HEK293 (cell line): ENCODE results near the gene SPG11.

Source experiments
- CTCF ChIA-PET: fragments of 350-600 bp; formaldehyde crosslinking; extraction: SDS; loops from one replicate; lab custom pipeline; 2021; ENCODE audit warnings: antibody characterized with exemption; lab: Yijun Ruan, JAX
- POLR2A ChIA-PET: fragments of 300-600 bp; formaldehyde crosslinking; extraction: SDS; loops from one replicate; lab custom pipeline; 2020; ENCODE audit warnings: antibody characterized with exemption, inconsistent platforms; lab: Yijun Ruan, JAX
- H3K27ac ChIP-seq: fragments of 200-500 bp; sonication (Bioruptor generic); 2 replicates; pipeline ENCODE4 v1.5.1; 2014; ENCODE audit warnings: low read depth, low read length, control low read depth, inconsistent platforms; ENCODE audit errors: extremely low read depth
- H3K36me3 ChIP-seq, 2 experiments: fragments of 200-500 bp in 1 of 2; sonication (Bioruptor generic) in 1 of 2; 1 replicate in 1 of 2; 2 replicates in 1 of 2; pipeline ENCODE4 v1.5.1; 2014 to 2017; ENCODE audit warnings: inconsistent platforms in 2 of 2, low read length in 2 of 2; ENCODE audit not compliant: control insufficient read depth in 2 of 2, insufficient read depth in 1 of 2
- H3K4me1 ChIP-seq: fragments of 200-500 bp; sonication (Bioruptor generic); 2 replicates; pipeline ENCODE4 v1.5.1; 2014; ENCODE audit warnings: mild to moderate bottlenecking, low read length, inconsistent platforms; ENCODE audit not compliant: control insufficient read depth, insufficient read depth
- H3K4me3 ChIP-seq: 2 replicates; pipeline ENCODE4 v1.5.1; 2011; ENCODE audit warnings: low read depth, mild to moderate bottlenecking, control low read depth, low read length, moderate library complexity
- H3K9me3 ChIP-seq: fragments of 200-500 bp; sonication (Bioruptor generic); 2 replicates; pipeline ENCODE4 v1.5.1; 2014; ENCODE audit warnings: low read depth, low read length, inconsistent platforms; ENCODE audit not compliant: control insufficient read depth, insufficient read depth
- KLF8 ChIP-seq: fragments of 450-650 bp; formaldehyde crosslinking; IDR thresholded peaks from 2 replicates; pipeline ENCODE4 v1.5.1; 2016; ENCODE audit warnings: missing biosample characterization, missing genetic modification characterization
- RBAK ChIP-seq: fragments of 450-650 bp; formaldehyde crosslinking; IDR thresholded peaks from 2 replicates; pipeline ENCODE4 v1.5.1; 2016; ENCODE audit warnings: missing biosample characterization, missing genetic modification characterization
- SALL2 ChIP-seq: fragments of 450-650 bp; formaldehyde crosslinking; IDR thresholded peaks from 2 replicates; pipeline ENCODE4 v1.5.0; 2017; ENCODE audit warnings: missing biosample characterization, mild to moderate bottlenecking, missing genetic modification characterization, borderline replicate concordance
- SP2 ChIP-seq: fragments of 450-650 bp; formaldehyde crosslinking; IDR thresholded peaks from 2 replicates; pipeline ENCODE4 v1.5.1; 2016; ENCODE audit warnings: missing biosample characterization, missing genetic modification characterization
- ZBTB17 ChIP-seq: fragments of 450-650 bp; formaldehyde crosslinking; IDR thresholded peaks from 2 replicates; pipeline ENCODE4 v1.5.1; 2016; ENCODE audit warnings: missing biosample characterization, missing genetic modification characterization
- ZBTB48 ChIP-seq: fragments of 450-650 bp; formaldehyde crosslinking; IDR thresholded peaks from 2 replicates; pipeline ENCODE4 v1.5.1; 2016; ENCODE audit warnings: missing biosample characterization, missing genetic modification characterization
- ZFP37 ChIP-seq: fragments of 450-650 bp; formaldehyde crosslinking; IDR thresholded peaks from 2 replicates; pipeline ENCODE4 v1.5.1; 2016; ENCODE audit warnings: missing biosample characterization, missing genetic modification characterization
- ZFP69B ChIP-seq: fragments of 450-650 bp; formaldehyde crosslinking; IDR thresholded peaks from 2 replicates; pipeline ENCODE4 v1.5.1; 2016; ENCODE audit warnings: missing biosample characterization, missing genetic modification characterization
- ZNF138 ChIP-seq: fragments of 450-650 bp; formaldehyde crosslinking; IDR thresholded peaks from 2 replicates; pipeline ENCODE4 v1.5.1; 2016; ENCODE audit warnings: missing biosample characterization, missing genetic modification characterization, borderline replicate concordance
- ZNF155 ChIP-seq: fragments of 450-650 bp; formaldehyde crosslinking; IDR thresholded peaks from 2 replicates; pipeline ENCODE4 v1.5.1; 2016; ENCODE audit warnings: missing biosample characterization, missing genetic modification characterization
- ZNF174 ChIP-seq: fragments of 450-650 bp; formaldehyde crosslinking; IDR thresholded peaks from 2 replicates; pipeline ENCODE4 v1.5.0; 2017; ENCODE audit warnings: missing biosample characterization, mild to moderate bottlenecking, missing genetic modification characterization
- ZNF221 ChIP-seq: fragments of 450-650 bp; formaldehyde crosslinking; IDR thresholded peaks from 2 replicates; pipeline ENCODE4 v1.5.1; 2017; ENCODE audit warnings: missing biosample characterization, missing genetic modification characterization, borderline replicate concordance
- ZNF274 ChIP-seq, 2 experiments: fragments of 200-500 bp in 1 of 2; fragments of 450-650 bp in 1 of 2; sonication (Bioruptor generic) in 1 of 2; formaldehyde crosslinking in 1 of 2; IDR thresholded peaks; 2 replicates each; pipeline versions ENCODE4 v1.5.1 to v1.6.1; 2014 to 2016; ENCODE audit warnings: borderline replicate concordance in 1 of 2, inconsistent platforms in 1 of 2, low read length in 1 of 2, missing biosample characterization in 1 of 2, missing genetic modification characterization in 1 of 2
- ZNF433 ChIP-seq: fragments of 450-650 bp; formaldehyde crosslinking; IDR thresholded peaks from 2 replicates; pipeline ENCODE4 v1.5.1; 2016; ENCODE audit warnings: missing biosample characterization, missing genetic modification characterization, low read depth
- ZNF558 ChIP-seq: fragments of 450-650 bp; formaldehyde crosslinking; IDR thresholded peaks from 2 replicates; pipeline ENCODE4 v1.5.1; 2016; ENCODE audit warnings: missing biosample characterization, missing genetic modification characterization
- ZNF596 ChIP-seq: fragments of 450-650 bp; IDR thresholded peaks from 2 replicates; pipeline ENCODE4 v1.5.0; 2018; ENCODE audit warnings: missing biosample characterization, mild to moderate bottlenecking, missing genetic modification characterization, moderate library complexity
- ZNF768 ChIP-seq: fragments of 450-650 bp; formaldehyde crosslinking; IDR thresholded peaks from 2 replicates; pipeline ENCODE4 v1.5.1; 2018; ENCODE audit warnings: missing biosample characterization, mild to moderate bottlenecking, missing genetic modification characterization
- ZSCAN16 ChIP-seq: fragments of 450-650 bp; formaldehyde crosslinking; IDR thresholded peaks from 2 replicates; pipeline ENCODE4 v1.5.1; 2016; ENCODE audit warnings: missing biosample characterization, missing genetic modification characterization
- TF ChIP-seq, protein P1 (sequence below): fragments of 450-650 bp; formaldehyde crosslinking; IDR thresholded peaks from 2 replicates; pipeline ENCODE4 v1.5.1; 2016; ENCODE audit warnings: missing biosample characterization, missing genetic modification characterization
- TF ChIP-seq, protein P2 (sequence below): fragments of 450-650 bp; formaldehyde crosslinking; IDR thresholded peaks from 2 replicates; pipeline ENCODE4 v1.5.1; 2016; ENCODE audit warnings: missing biosample characterization, missing genetic modification characterization
- TF ChIP-seq, protein P3 (sequence below): fragments of 450-650 bp; formaldehyde crosslinking; IDR thresholded peaks from 2 replicates; pipeline ENCODE4 v1.5.1; 2016; ENCODE audit warnings: missing biosample characterization, missing genetic modification characterization

Gene SPG11

DNA sequence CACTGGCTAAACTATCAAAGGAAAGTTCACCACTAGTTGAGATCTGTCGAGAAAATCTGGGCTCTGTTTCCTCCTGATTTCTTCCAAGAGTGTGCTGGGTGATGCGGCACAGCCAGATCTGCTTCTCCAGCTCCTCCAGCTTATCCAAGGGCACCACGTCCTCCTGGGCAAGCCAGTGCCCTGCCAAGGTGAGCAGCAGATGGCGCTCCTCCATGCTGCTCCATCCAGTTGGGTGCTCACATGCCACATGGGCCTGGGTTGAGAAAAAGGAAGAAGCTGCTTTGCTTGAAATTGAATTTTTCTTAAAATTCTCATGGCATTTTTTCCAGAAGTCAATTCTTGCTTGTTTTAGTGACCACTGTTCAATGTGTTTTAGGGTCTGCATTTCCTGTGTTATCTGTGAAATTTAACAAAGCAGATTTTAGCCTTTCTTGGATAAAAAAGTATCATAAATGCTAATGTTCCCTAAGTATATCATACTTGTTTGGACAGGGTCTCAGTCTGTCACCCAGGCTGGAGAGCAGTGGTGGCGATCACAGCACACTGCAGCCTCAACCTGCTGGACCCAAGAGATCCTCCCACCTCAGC lies 79.2 kb downstream of the SPG11 start:
- ChIA-PET CTCF (interaction anchor here (0.5 to 1.5 kb wide), 5 partner anchors 8 to 215 kb away, joined by 3 to 6 read pairs (median 3); partner anchors contain the start of gene TRIM69), POLR2A (no interaction called here)
- no peak overlapping the region for H3K27ac ChIP-seq
- peaks cover 27 to 65% of the 10 kb centered on the region in 2 experiments for H3K36me3 ChIP-seq
- no peak for TF ChIP-seq SP2 (tag by site-specific recombination)
- TF ChIP-seq ZBTB17 (tag by site-specific recombination) = no peak
- TF ChIP-seq, protein P1, sequence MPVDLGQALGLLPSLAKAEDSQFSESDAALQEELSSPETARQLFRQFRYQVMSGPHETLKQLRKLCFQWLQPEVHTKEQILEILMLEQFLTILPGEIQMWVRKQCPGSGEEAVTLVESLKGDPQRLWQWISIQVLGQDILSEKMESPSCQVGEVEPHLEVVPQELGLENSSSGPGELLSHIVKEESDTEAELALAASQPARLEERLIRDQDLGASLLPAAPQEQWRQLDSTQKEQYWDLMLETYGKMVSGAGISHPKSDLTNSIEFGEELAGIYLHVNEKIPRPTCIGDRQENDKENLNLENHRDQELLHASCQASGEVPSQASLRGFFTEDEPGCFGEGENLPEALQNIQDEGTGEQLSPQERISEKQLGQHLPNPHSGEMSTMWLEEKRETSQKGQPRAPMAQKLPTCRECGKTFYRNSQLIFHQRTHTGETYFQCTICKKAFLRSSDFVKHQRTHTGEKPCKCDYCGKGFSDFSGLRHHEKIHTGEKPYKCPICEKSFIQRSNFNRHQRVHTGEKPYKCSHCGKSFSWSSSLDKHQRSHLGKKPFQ (tag by site-specific recombination) = no peak
- no peak for TF ChIP-seq ZFP69B (tag by site-specific recombination)
- TF ChIP-seq RBAK (tag by site-specific recombination) = no peak
- no peak for TF ChIP-seq ZBTB48 (tag by site-specific recombination)
- TF ChIP-seq, protein P2, sequence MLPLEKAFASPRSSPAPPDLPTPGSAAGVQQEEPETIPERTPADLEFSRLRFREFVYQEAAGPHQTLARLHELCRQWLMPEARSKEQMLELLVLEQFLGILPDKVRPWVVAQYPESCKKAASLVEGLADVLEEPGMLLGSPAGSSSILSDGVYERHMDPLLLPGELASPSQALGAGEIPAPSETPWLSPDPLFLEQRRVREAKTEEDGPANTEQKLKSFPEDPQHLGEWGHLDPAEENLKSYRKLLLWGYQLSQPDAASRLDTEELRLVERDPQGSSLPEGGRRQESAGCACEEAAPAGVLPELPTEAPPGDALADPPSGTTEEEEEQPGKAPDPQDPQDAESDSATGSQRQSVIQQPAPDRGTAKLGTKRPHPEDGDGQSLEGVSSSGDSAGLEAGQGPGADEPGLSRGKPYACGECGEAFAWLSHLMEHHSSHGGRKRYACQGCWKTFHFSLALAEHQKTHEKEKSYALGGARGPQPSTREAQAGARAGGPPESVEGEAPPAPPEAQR (tag by site-specific recombination) = no peak
- TF ChIP-seq, protein P3, sequence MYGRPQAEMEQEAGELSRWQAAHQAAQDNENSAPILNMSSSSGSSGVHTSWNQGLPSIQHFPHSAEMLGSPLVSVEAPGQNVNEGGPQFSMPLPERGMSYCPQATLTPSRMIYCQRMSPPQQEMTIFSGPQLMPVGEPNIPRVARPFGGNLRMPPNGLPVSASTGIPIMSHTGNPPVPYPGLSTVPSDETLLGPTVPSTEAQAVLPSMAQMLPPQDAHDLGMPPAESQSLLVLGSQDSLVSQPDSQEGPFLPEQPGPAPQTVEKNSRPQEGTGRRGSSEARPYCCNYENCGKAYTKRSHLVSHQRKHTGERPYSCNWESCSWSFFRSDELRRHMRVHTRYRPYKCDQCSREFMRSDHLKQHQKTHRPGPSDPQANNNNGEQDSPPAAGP = no peak
- TF ChIP-seq ZNF558 (tag by site-specific recombination) = no peak
- no peak for TF ChIP-seq ZNF596
- TF ChIP-seq SALL2 (tag by site-specific recombination) = no peak
- no peak for TF ChIP-seq ZNF433 (tag by site-specific recombination)
- no peaks in the 10 kb centered on the region for H3K4me1 ChIP-seq
- H3K9me3 ChIP-seq = no peaks in the 10 kb centered on the region
- no peak overlapping the region for H3K4me3 ChIP-seq

DNA sequence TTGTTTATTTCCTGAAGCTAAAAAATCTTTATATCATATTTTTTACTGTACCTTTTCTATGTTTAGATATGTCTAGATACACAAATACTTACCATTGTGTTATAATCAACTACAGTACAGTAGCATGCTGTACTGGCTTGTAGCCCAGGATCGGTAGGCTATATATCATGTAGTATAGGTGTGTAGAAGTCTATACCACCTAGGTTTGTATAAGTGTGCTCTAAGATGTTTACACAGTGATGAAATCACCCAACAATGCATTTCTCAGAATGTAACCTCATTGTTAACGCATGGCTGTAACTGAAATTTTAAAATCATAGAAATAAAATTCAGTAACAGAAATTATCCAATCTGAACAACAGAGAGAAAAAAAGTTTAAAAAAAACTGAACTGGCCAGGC lies 83.4 kb downstream of the SPG11 start:
- ChIA-PET CTCF (interaction anchor here (0.7 to 4.7 kb wide), 5 partner anchors 10 to 59 kb away, joined by 3 to 42 read pairs (median 4); no protein-coding TSS in a partner anchor), POLR2A (no interaction called here)
- Histone ChIP-seq H3K27ac (no peak overlapping the region), H3K4me1 (no peaks in the 10 kb centered on the region), H3K36me3 (peaks cover 14 to 34% of the 10 kb centered on the region in 2 experiments; a peak in 2 of 3 replicates), H3K4me3 (no peak overlapping the region), H3K9me3 (no peaks in the 10 kb centered on the region)
- TF ChIP-seq ZNF174 (no peak), ZNF274 (IDR thresholded peaks at IDR 0.05; ENCODE audit: low read length) (no peak), ZNF274 (tag by site-specific recombination; IDR thresholded peaks at IDR 0.05; ENCODE audit: borderline replicate concordance) (no peak), ZNF768 (tag by site-specific recombination) (no peak), KLF8 (no peak), ZSCAN16 (no peak), ZNF155 (no peak), ZNF221 (no peak), SALL2 (tag by site-specific recombination) (no peak), ZFP37 (no peak), ZNF138 (no peak)
